ENCODE data around the gene ANXA4.

DNA sequence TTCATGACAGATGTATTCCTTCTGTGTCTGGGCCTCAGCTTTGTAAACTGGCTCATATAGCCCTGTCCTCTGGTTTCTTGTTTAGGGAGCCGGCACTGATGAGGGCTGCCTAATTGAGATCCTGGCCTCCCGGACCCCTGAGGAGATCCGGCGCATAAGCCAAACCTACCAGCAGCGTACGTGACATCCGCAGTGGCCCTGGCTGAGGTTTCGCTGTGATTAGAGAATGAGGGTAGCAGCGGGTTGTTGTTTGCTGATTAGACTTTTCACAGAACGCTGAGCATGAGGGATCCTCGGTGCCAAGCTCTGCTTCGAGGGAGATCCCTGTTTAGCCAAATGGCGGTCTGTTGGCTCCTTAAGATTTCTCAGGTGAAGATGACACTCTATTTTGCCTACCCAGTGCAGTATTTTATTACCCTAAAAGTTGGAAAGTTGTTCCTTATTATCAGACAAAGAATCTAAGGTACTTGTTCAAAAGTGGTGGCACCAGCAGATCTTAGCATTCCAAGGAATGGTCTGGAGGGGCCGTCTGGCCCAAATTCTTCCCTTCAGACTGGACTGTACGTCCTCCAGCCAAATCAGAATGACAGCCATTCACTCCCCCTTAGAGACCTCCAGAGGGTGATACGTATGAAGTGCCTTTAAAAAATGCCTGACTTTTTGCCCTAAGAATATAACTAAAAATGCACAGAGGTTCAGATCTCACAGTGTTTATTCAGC is 66.0 kb downstream of the ANXA4 start:
- TF ChIP-seq CREB1 (IDR thresholded peaks at IDR 0.05; ENCODE audit: low read depth) = no peak
- no peak for TF ChIP-seq FOXM1 (IDR thresholded peaks at IDR 0.05; ENCODE audit: borderline replicate concordance, low read depth)
- TF ChIP-seq, protein P1, sequence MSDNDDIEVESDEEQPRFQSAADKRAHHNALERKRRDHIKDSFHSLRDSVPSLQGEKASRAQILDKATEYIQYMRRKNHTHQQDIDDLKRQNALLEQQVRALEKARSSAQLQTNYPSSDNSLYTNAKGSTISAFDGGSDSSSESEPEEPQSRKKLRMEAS (IDR thresholded peaks at IDR 0.05) = no peak
- TF ChIP-seq YY1 (IDR thresholded peaks at IDR 0.05; ENCODE audit: low read depth) = no peak
- no peak for TF ChIP-seq CEBPB (IDR thresholded peaks at IDR 0.05)
- TF ChIP-seq ZBTB7A (IDR thresholded peaks at IDR 0.05; ENCODE audit: low read depth) = no peak
- no peak for TF ChIP-seq EP300 (IDR thresholded peaks at IDR 0.05; ENCODE audit: borderline replicate concordance)
- TF ChIP-seq TAF1 (IDR thresholded peaks at IDR 0.05; ENCODE audit: low read depth) = no peak
- TF ChIP-seq, protein P2, sequence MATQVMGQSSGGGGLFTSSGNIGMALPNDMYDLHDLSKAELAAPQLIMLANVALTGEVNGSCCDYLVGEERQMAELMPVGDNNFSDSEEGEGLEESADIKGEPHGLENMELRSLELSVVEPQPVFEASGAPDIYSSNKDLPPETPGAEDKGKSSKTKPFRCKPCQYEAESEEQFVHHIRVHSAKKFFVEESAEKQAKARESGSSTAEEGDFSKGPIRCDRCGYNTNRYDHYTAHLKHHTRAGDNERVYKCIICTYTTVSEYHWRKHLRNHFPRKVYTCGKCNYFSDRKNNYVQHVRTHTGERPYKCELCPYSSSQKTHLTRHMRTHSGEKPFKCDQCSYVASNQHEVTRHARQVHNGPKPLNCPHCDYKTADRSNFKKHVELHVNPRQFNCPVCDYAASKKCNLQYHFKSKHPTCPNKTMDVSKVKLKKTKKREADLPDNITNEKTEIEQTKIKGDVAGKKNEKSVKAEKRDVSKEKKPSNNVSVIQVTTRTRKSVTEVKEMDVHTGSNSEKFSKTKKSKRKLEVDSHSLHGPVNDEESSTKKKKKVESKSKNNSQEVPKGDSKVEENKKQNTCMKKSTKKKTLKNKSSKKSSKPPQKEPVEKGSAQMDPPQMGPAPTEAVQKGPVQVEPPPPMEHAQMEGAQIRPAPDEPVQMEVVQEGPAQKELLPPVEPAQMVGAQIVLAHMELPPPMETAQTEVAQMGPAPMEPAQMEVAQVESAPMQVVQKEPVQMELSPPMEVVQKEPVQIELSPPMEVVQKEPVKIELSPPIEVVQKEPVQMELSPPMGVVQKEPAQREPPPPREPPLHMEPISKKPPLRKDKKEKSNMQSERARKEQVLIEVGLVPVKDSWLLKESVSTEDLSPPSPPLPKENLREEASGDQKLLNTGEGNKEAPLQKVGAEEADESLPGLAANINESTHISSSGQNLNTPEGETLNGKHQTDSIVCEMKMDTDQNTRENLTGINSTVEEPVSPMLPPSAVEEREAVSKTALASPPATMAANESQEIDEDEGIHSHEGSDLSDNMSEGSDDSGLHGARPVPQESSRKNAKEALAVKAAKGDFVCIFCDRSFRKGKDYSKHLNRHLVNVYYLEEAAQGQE (IDR thresholded peaks at IDR 0.05; ENCODE audit: low read depth) = no peak
- TF ChIP-seq RAD21 (IDR thresholded peaks at IDR 0.05; ENCODE audit: low read depth) = no peak

Data from Ishikawa (cell line).